ENCODE data around the gene THRA. TPM values are rescaled to one million over a fixed set of nuclear protein-coding genes. Genes with fewer than 3 reads are reported as not detected.

Gene THRA
- total RNA-seq, 1 experiment from 2014 or later, result 10.1 TPM

DNA sequence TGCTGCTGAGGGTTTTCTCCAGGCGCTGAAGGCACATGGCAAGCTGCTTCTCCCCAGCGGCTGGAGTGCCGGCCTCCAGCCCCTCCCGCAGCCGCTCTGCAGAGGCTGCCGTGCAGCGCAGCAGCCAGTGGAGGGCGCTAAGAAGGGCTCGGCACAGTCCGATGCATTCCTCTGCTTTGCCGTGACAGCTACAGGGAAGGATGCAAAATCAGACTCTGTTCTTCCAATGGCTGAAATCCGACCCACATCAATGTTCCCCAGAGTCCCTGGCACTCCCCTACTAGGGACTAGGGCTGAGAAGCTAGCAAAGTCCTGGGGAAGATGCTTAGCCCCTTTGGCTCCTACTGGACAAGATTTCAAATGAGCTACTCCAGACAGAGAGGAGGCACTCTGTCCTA, 27.6 kb upstream of the THRA start:
- H2BK15ac ChIP-seq (ENCODE audit: low read depth, low read length), result no peak overlapping the region
- H4K8ac ChIP-seq (replicated peaks; ENCODE audit: insufficient read length, low read depth, low read length), result no peak overlapping the region
- WGBS (ENCODE audit: extremely low coverage, insufficient read length, low lambda C conversion rate), result no CpG with 5 or more reads among the region's 12 CpGs
- no peak overlapping the region for H4K5ac ChIP-seq (ENCODE audit: insufficient read length, low read depth, low read length)
- no peak overlapping the region for H2BK120ac ChIP-seq (ENCODE audit: low read depth, low read length, poor library complexity, severe bottlenecking)
- H3K79me2 ChIP-seq (ENCODE audit: insufficient read depth, low read length), result no peaks in the 10 kb centered on the region
- peaks cover 2% of the 10 kb centered on the region; the same call in 1 of the 2 replicates for H3K4me1 ChIP-seq (ENCODE audit: insufficient read depth, low read length)
- no peak overlapping the region for H4K91ac ChIP-seq (ENCODE audit: insufficient read length, low read depth, low read length)
- no peaks in the 10 kb centered on the region for H3K79me1 ChIP-seq (ENCODE audit: insufficient read depth, low read depth, low read length, poor library complexity, severe bottlenecking)
- H3K4me2 ChIP-seq (ENCODE audit: insufficient read depth, insufficient read length, low read length), result no peak overlapping the region
- DNase-seq, result peak; percentile 91
- TF ChIP-seq, protein P1, sequence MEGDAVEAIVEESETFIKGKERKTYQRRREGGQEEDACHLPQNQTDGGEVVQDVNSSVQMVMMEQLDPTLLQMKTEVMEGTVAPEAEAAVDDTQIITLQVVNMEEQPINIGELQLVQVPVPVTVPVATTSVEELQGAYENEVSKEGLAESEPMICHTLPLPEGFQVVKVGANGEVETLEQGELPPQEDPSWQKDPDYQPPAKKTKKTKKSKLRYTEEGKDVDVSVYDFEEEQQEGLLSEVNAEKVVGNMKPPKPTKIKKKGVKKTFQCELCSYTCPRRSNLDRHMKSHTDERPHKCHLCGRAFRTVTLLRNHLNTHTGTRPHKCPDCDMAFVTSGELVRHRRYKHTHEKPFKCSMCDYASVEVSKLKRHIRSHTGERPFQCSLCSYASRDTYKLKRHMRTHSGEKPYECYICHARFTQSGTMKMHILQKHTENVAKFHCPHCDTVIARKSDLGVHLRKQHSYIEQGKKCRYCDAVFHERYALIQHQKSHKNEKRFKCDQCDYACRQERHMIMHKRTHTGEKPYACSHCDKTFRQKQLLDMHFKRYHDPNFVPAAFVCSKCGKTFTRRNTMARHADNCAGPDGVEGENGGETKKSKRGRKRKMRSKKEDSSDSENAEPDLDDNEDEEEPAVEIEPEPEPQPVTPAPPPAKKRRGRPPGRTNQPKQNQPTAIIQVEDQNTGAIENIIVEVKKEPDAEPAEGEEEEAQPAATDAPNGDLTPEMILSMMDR (conservative IDR thresholded peaks at IDR 0.05), result peak; percentile 96
- no peaks in the 10 kb centered on the region for H3K27me3 ChIP-seq (ENCODE audit: insufficient read depth, low read length)
- Mint-ChIP-seq H3K36me3 (ENCODE audit: insufficient read depth in 1 of 3, low read depth in 3 of 3) (peaks cover 21 to 43% (median 43%) of the 10 kb centered on the region in 3 experiments; a peak in 6 of 7 replicates), H3K4me1 (peaks cover 15 to 16% of the 10 kb centered on the region in 2 experiments), H3K9me3 (no peaks in the 10 kb centered on the region), H3K4me3 (no peak overlapping the region), H3K27ac (peak overlapping the region in 2 of 3 experiments; percentile 70 to 75; a peak in 3 of 7 replicates), H3K27me3 (ENCODE audit: low read depth) (no peaks in the 10 kb centered on the region)
- no peak overlapping the region for H3K27ac ChIP-seq (ENCODE audit: insufficient read length, low read depth, low read length)
- H3K4ac ChIP-seq (ENCODE audit: low read depth, low read length), result no peak overlapping the region
- no peak overlapping the region for H3T11ph ChIP-seq (ENCODE audit: low read length)
- no peak overlapping the region for H2AFZ ChIP-seq (ENCODE audit: low read length)
- H3K23me2 ChIP-seq (ENCODE audit: insufficient read length, low read depth, low read length, poor library complexity, severe bottlenecking), result no peaks in the 10 kb centered on the region
- no peak overlapping the region for H3K9ac ChIP-seq (ENCODE audit: extremely low read depth, insufficient read length, low read length)
- H2BK5ac ChIP-seq (ENCODE audit: insufficient read length, low read length), result no peak overlapping the region
- H3K9me3 ChIP-seq (ENCODE audit: control insufficient read depth, low read depth, low read length), result no peaks in the 10 kb centered on the region
- no peak overlapping the region for H3K14ac ChIP-seq (ENCODE audit: insufficient read depth, low read length)
- H2BK12ac ChIP-seq (ENCODE audit: insufficient read length, low read depth, low read length), result no peak overlapping the region
- H3K56ac ChIP-seq (ENCODE audit: insufficient read length, low read depth, low read length), result no peak overlapping the region
- H2BK20ac ChIP-seq (ENCODE audit: low read depth, low read length, poor library complexity, severe bottlenecking), result no peak overlapping the region
- no peaks in the 10 kb centered on the region for H4K20me1 ChIP-seq (ENCODE audit: control insufficient read depth, insufficient read depth, insufficient read length)
- no peak overlapping the region for H3K23ac ChIP-seq (ENCODE audit: insufficient read length, low read depth, low read length)
- no peak overlapping the region for H2AK5ac ChIP-seq (ENCODE audit: insufficient read length, low read length)
- H3K18ac ChIP-seq (ENCODE audit: insufficient read length, low read depth, low read length), result no peak overlapping the region
